Measurements from ENCODE around the gene DSCAML1. TPM values are rescaled to one million over a fixed set of nuclear protein-coding genes. Genes with fewer than 3 reads are reported as not detected.

The DSCAML1 gene
- total RNA-seq, 1 experiment from 2014 or later, result 0.15 TPM

GRCh38 chr11:117461396-117462182 lies 335.4 kb downstream of the DSCAML1 start:
- Mint-ChIP-seq H3K36me3 (ENCODE audit: insufficient read depth in 1 of 3, low read depth in 3 of 3) (no peaks in the 10 kb centered on the region), H3K9me3 (no peaks in the 10 kb centered on the region), H3K4me1 (peaks cover 10 to 24% of the 10 kb centered on the region in 2 experiments), H3K27me3 (ENCODE audit: low read depth) (peaks cover 11% of the 10 kb centered on the region), H3K4me3 (no peak overlapping the region), H3K27ac (no peak overlapping the region)
- DNase-seq, result no peak
- no peak overlapping the region for H4K91ac ChIP-seq (ENCODE audit: insufficient read length, low read depth, low read length)
- no peak overlapping the region for H3K27ac ChIP-seq (ENCODE audit: insufficient read length, low read depth, low read length)
- no peak overlapping the region for H3K14ac ChIP-seq (ENCODE audit: insufficient read depth, low read length)
- no peak overlapping the region for H4K8ac ChIP-seq (replicated peaks; ENCODE audit: insufficient read length, low read depth, low read length)
- no peak overlapping the region for H3K56ac ChIP-seq (ENCODE audit: insufficient read length, low read depth, low read length)
- TF ChIP-seq CTCF (conservative IDR thresholded peaks at IDR 0.05), result no peak
- no peak overlapping the region for H2BK120ac ChIP-seq (ENCODE audit: low read depth, low read length, poor library complexity, severe bottlenecking)
- H3K79me2 ChIP-seq (ENCODE audit: insufficient read depth, low read length), result no peaks in the 10 kb centered on the region
- H3K23ac ChIP-seq (ENCODE audit: insufficient read length, low read depth, low read length), result no peak overlapping the region
- H3K4ac ChIP-seq (ENCODE audit: low read depth, low read length), result no peak overlapping the region
- no peaks in the 10 kb centered on the region for H3K9me3 ChIP-seq (ENCODE audit: control insufficient read depth, low read depth, low read length)
- no peak overlapping the region for H2BK12ac ChIP-seq (ENCODE audit: insufficient read length, low read depth, low read length)
- no peak overlapping the region for H3T11ph ChIP-seq (ENCODE audit: low read length)
- H2BK20ac ChIP-seq (ENCODE audit: low read depth, low read length, poor library complexity, severe bottlenecking), result no peak overlapping the region
- no peak overlapping the region for H4K5ac ChIP-seq (ENCODE audit: insufficient read length, low read depth, low read length)
- no peaks in the 10 kb centered on the region for H3K27me3 ChIP-seq (ENCODE audit: insufficient read depth, low read length)
- H3K18ac ChIP-seq (ENCODE audit: insufficient read length, low read depth, low read length), result no peak overlapping the region
- H4K20me1 ChIP-seq (ENCODE audit: control insufficient read depth, insufficient read depth, insufficient read length), result peaks cover 2% of the 10 kb centered on the region
- H2BK15ac ChIP-seq (ENCODE audit: low read depth, low read length), result no peak overlapping the region
- H3K9ac ChIP-seq (ENCODE audit: extremely low read depth, insufficient read length, low read length), result no peak overlapping the region
- no peak overlapping the region for H3K4me2 ChIP-seq (ENCODE audit: insufficient read depth, insufficient read length, low read length)
- no peaks in the 10 kb centered on the region for H3K23me2 ChIP-seq (ENCODE audit: insufficient read length, low read depth, low read length, poor library complexity, severe bottlenecking)
- no CpG with 5 or more reads among the region's 16 CpGs for WGBS (ENCODE audit: extremely low coverage, insufficient read length, low lambda C conversion rate)
- H2BK5ac ChIP-seq (ENCODE audit: insufficient read length, low read length), result no peak overlapping the region
- no peaks in the 10 kb centered on the region for H3K79me1 ChIP-seq (ENCODE audit: insufficient read depth, low read depth, low read length, poor library complexity, severe bottlenecking)
- H2AK5ac ChIP-seq (ENCODE audit: insufficient read length, low read length), result no peak overlapping the region
- no peak overlapping the region for H2AFZ ChIP-seq (ENCODE audit: low read length)
- H3K4me1 ChIP-seq (ENCODE audit: insufficient read depth, low read length), result no peaks in the 10 kb centered on the region

Data from H9 (cell line).